ENCODE results near the gene RAB7A.

GRCh38 chr3:128746881-128747280 is 20.9 kb downstream of the RAB7A start:
- no peak for TF ChIP-seq RNF2 (IDR thresholded peaks at IDR 0.05; ENCODE audit: borderline replicate concordance, low read depth, low read length, missing control alignments, poor library complexity, severe bottlenecking)
- no peak for TF ChIP-seq POLR2AphosphoS5 (IDR thresholded peaks at IDR 0.05; ENCODE audit: low read depth, low read length)
- TF ChIP-seq MAX (IDR thresholded peaks at IDR 0.05), result no peak
- no peak for TF ChIP-seq CTCF (IDR thresholded peaks at IDR 0.05; ENCODE audit: control extremely low read depth in 1 of 3, insufficient read depth in 1 of 3, low read depth in 1 of 3, low read length in 3 of 3)
- no peak for TF ChIP-seq POLR2A (IDR thresholded peaks at IDR 0.05; ENCODE audit: control extremely low read depth in 1 of 2, low read depth in 2 of 2, low read length in 2 of 2)
- no peak for TF ChIP-seq CREB1 (IDR thresholded peaks at IDR 0.05)
- TF ChIP-seq RXRA (IDR thresholded peaks at IDR 0.05; ENCODE audit: insufficient read depth, low read depth, low read length), result no peak
- no peak for TF ChIP-seq EZH2 (IDR thresholded peaks at IDR 0.05; ENCODE audit: low read depth, low read length, severe bottlenecking)

All from H1 (cell line).